Inflammatory macrophage treated with lipopolysaccharide for 1 hour (primary cell): ENCODE results near the gene C18orf63.
"Not testable (repeated sequence)": the region's sequence is repeated elsewhere in the genome, so short reads cannot be mapped to it uniquely, and the experiment has no call there.

Experiments
- DNase-seq, 2 donors: peaks; one replicate each; pipeline ENCODE4 v3.0.0-alpha.2; 2020 to 2022

C18orf63 gene

GRCh38 chr18:74315464-74316256, at the start of gene C18orf63:
Gene C18orf63, plus strand, starts transcription at chr18:74315839. Its CDS starts 2,027 bp downstream, at chr18:74317866.
- DNase-seq, result no peak

- no peak for DNase-seq
Observed at GRCh38 chr18:74266161-74266560, 49.5 kb upstream of the C18orf63 start.

GRCh38 chr18:74268175-74268574, 47.5 kb upstream of the C18orf63 start:
- no peak for DNase-seq

- no peak for DNase-seq
Observed at GRCh38 chr18:74268933-74269620, 46.6 kb upstream of the C18orf63 start.

GRCh38 chr18:74271635-74272034, 44.0 kb upstream of the C18orf63 start:
- DNase-seq, result no peak

- no peak for DNase-seq
Observed at GRCh38 chr18:74273394-74273793, 42.2 kb upstream of the C18orf63 start.

GRCh38 chr18:74274700-74275099, 40.9 kb upstream of the C18orf63 start:
- DNase-seq, result no peak

- DNase-seq, result no peak
Observed at GRCh38 chr18:74275736-74276135, 39.9 kb upstream of the C18orf63 start.

GRCh38 chr18:74276609-74277008, 39.0 kb upstream of the C18orf63 start:
- no peak for DNase-seq

GRCh38 chr18:74277296-74277695, 38.3 kb upstream of the C18orf63 start:
- DNase-seq, result no peak

GRCh38 chr18:74278058-74278457, 37.6 kb upstream of the C18orf63 start:
- DNase-seq, result no peak

- DNase-seq, result no peak
Observed at GRCh38 chr18:74278983-74279382, 36.7 kb upstream of the C18orf63 start.

- DNase-seq, result no peak
Observed at GRCh38 chr18:74281011-74281979, 34.3 kb upstream of the C18orf63 start.

GRCh38 chr18:74281980-74282754, 33.5 kb upstream of the C18orf63 start:
- peak; percentile 51 to 68 for DNase-seq

- no peak for DNase-seq
Observed at GRCh38 chr18:74282755-74283554, 32.7 kb upstream of the C18orf63 start.

- DNase-seq, result no peak
Observed at GRCh38 chr18:74283646-74284045, 32.0 kb upstream of the C18orf63 start.

- no peak for DNase-seq
Observed at GRCh38 chr18:74284191-74284979, 31.3 kb upstream of the C18orf63 start.

- peak; percentile 54 to 60 for DNase-seq
Observed at GRCh38 chr18:74284980-74285355, 30.7 kb upstream of the C18orf63 start.

- not testable (repeated sequence) for DNase-seq
Observed at GRCh38 chr18:74285583-74285982, 30.1 kb upstream of the C18orf63 start.

GRCh38 chr18:74286106-74286855, 29.4 kb upstream of the C18orf63 start:
- no peak for DNase-seq
